CMK (cell line): Measurements from ENCODE around the gene KSR2.
"Not testable (repeated sequence)": the region's sequence is repeated elsewhere in the genome, so short reads cannot be mapped to it uniquely, and the experiment has no call there.

Experiments
- DNase-seq: peaks from one replicate; pipeline ENCODE4 v3.0.0-alpha.2; 2010; ENCODE audit warnings: low read depth

The KSR2 gene

GRCh38 chr12:117968826-117969659 lies at the start of gene KSR2:
TSS of gene KSR2 (minus strand) at chr12:117968990. CDS start at chr12:117968255, 735 bp downstream.
- DNase-seq = no peak

- DNase-seq = no peak
These were observed 49.1 kb upstream of the KSR2 start for GRCh38 chr12:118017926-118018325.

DNA sequence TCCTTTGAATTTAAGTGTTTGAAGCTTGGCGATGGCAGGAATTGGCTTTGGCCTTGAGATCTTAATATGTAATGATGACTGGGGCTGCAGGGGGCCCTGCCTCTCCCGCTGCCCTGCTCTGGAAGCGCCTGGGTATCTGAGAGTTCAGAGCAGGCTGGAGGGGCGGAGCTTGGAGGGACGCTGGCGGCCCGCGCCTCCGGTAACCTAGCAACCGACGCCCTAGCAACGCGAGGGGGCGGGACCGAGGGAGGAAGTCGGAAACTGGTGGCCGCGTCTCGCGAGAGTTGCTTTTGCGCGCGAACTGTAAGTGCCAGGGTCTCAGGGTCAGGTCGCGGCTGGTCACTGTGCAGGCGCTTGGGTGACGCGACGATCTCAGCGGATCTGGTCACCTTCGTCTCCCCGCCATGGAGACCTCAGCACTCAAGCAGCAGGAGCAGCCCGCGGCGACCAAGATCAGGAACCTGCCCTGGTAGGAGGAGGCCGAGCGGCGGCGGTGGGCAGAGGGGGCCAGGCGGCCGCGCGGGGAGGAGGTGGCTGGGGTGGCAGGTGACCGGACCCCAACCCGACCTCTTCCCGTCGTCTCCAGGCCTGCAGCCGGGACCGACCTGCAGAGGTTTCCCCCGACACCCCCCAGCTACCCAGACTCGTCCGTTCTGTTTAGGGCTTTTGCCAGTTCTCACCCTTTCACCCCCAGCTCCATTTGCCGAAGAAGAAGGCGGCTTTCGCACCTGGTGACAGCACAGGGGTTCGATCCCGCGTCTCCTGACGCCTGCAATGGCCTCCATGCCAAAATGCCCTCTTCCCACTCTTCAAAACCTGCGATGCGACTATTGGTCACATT lies 47.9 kb upstream of the KSR2 start, which contains the start of gene RFC5:
Gene RFC5, plus strand, starts transcription at position 280 of the 841 bp plus-strand sequence. Its CDS starts 125 bp downstream, at position 405.
- peak; percentile 96 for DNase-seq

- DNase-seq = no peak
These were observed 47.2 kb upstream of the KSR2 start for GRCh38 chr12:118015944-118016343.

GRCh38 chr12:118015306-118015705 lies 46.5 kb upstream of the KSR2 start:
- DNase-seq = no peak

- no peak for DNase-seq
These were observed 44.5 kb upstream of the KSR2 start for GRCh38 chr12:118013283-118013682.

GRCh38 chr12:118011961-118012360 lies 43.2 kb upstream of the KSR2 start:
- no peak for DNase-seq

DNA sequence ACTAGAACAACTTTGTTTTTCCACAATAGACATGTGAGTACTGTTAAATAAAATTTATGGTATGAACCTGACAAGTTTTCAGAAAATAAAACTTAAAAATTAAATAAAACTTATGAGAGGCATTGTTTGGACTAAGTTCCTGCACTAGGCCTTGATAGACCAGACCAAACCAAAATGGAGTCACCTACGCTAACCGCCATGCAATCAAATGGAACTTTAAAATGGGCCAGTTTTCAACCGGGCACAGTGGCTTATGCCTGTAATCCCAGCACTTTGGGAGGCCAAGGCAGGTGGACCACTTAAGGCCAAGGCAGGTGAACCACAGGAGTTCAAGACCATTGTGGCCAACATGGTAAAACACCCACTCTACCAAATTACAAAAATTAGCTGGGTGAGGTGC lies 42.6 kb upstream of the KSR2 start:
- DNase-seq = no peak

GRCh38 chr12:118010903-118011302 lies 42.1 kb upstream of the KSR2 start:
- DNase-seq = no peak

- not testable (repeated sequence) for DNase-seq
These were observed 31.0 kb upstream of the KSR2 start for GRCh38 chr12:117999806-118000205.

GRCh38 chr12:117998719-117999118 lies 29.9 kb upstream of the KSR2 start:
- DNase-seq = no peak

- DNase-seq = no peak
These were observed 26.0 kb upstream of the KSR2 start for GRCh38 chr12:117994551-117995438.

- no peak for DNase-seq
These were observed 18.1 kb upstream of the KSR2 start for GRCh38 chr12:117986705-117987469.

DNA sequence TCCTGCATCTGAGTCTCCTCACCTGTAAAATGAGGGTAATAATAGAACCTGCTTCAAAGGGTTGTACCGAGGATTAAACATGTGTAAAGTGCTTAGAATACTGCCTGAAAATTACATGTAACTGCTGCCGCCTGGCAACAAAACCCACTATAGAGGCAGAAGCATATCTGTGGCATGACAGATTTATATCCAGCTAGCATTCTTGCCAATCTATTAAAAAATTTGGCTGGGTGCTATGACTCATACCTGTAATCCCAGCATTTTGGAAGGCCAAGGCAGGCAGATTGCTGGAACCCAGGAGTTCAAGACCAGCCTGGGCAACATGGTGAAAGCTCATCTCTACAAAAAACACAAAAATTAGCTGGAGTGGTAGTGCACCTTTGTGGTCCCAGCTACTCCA lies 16.4 kb upstream of the KSR2 start:
- no peak for DNase-seq

DNA sequence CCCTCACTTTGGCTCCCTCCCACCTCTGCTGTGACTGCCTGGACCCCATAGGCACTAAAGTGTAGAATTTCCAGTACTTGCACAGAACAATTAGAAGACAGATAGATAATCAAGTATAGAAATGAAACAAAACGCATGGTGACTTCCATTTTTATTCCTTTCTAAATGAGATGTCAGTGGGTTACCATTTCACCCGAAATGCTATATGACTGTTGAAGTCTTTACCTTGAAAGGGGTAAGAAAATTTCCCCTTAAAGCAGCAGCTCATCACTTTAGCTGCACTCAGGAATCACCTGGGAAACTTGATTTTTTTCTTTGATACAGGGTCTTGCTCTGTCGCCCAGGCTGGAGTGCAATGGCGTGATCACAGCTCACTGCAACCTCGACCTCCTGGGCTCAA lies 12.5 kb upstream of the KSR2 start:
- no peak for DNase-seq

- DNase-seq = no peak
These were observed 11.8 kb upstream of the KSR2 start for GRCh38 chr12:117980616-117981015.

DNA sequence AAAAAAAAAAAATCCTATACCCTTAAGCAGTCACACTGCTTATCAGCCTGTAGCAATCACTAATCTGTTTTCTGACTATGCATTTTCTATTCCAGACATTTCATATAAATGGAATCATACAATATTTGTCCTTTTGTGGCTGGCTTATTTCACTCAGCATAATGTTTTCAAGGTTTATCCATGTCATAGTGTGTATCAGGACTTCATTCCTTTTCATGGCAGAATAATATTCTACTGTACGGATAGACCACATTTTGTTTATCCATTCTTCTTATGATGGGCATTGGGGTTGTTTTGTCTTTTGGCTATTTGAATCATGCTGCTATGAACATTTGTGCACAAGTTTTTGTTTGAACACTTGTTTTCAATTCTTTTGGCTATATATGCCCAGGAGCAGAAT lies 8.6 kb upstream of the KSR2 start:
- DNase-seq = no peak

GRCh38 chr12:117975006-117975405 lies 6.2 kb upstream of the KSR2 start:
- no peak for DNase-seq

DNA sequence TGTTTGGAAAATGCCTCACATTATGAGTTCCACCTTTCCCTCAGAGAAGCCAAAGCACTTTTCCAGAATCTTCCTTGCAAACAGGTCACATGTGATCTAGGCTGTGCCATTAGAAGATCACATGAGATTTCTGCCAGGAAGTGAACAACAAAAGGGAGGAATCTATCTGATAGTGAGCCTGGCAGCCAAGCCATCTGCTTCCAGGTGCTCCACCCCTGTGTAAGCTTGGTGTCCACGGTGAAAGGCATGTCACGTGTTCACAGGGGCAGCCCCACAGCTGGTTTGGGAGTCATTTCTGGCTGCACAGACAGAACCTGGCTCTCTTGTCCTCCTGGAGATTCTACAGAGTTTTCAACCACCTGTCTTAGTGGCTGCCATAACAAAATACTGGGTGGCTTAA lies 3.5 kb upstream of the KSR2 start:
- no peak for DNase-seq

- no peak for DNase-seq
These were observed 1.5 kb upstream of the KSR2 start for GRCh38 chr12:117970334-117970733.

- no peak for DNase-seq
These were observed 520 bp downstream of the KSR2 start for GRCh38 chr12:117968151-117968789.
